HCT116 (cell line): Measurements from ENCODE around the gene POU2F3. TPM values are rescaled to one million over a fixed set of nuclear protein-coding genes. Genes with fewer than 3 reads are reported as not detected.

Source experiments
- ATAC-seq: fragments of 200-7000 bp; cut with Tn5 transposase; 2 replicates; pipeline ENCODE4 v1.9.1; 2020; ENCODE audit warnings: mild to moderate bottlenecking, moderate library complexity
- BruUV-seq: library from RNA; stranded (reverse); fragments of 400-500 nt; replicated peaks from 2 replicates; lab custom pipeline; 2021; lab: Mats Ljungman, UMichigan
- CTCF ChIA-PET: fragments of 300-600 bp; sonication (Branson Sonifier 250); formaldehyde crosslinking; loops from one replicate; lab custom pipeline; 2021; ENCODE audit warnings: antibody characterized with exemption; lab: Charles Lee
- POLR2A ChIA-PET: fragments of 300-600, 350-600 bp; sonication (Branson Sonifier 250); formaldehyde crosslinking; loops from one replicate; lab custom pipeline; 2021; ENCODE audit warnings: antibody characterized with exemption; lab: Charles Lee
- RAD21 ChIA-PET, 2 experiments: fragments of 300-600 bp; sonication (Branson Sonifier 250); formaldehyde crosslinking; loops; one replicate each; lab custom pipeline; 2023; ENCODE audit warnings: low total read pairs in 2 of 2; ENCODE audit not compliant: uncharacterized antibody in 2 of 2, unreplicated experiment in 2 of 2, low non-redundant PET in 1 of 2; lab: Charles Lee
- DNase-seq: peaks from one replicate; pipeline ENCODE4 v3.0.0-alpha.2; 2010; ENCODE audit warnings: low read depth, low spot score
- H2AFZ ChIP-seq: fragments of 200-600 bp; shearing (Covaris generic), sonication (generic); 2 replicates; pipeline ENCODE4 v1.6.1; 2017; ENCODE audit warnings: low read depth, mixed run types, mixed read lengths, antibody characterized with exemption, low read length; ENCODE audit not compliant: poor library complexity, severe bottlenecking
- H3K27ac ChIP-seq: 2 replicates; pipeline ENCODE4 v1.5.1; 2012; ENCODE audit warnings: low read depth, low read length
- H3K27me3 ChIP-seq: fragments of 200-600 bp; sonication (generic); 2 replicates; pipeline ENCODE4 v1.6.1; 2016; ENCODE audit warnings: mixed run types, low read length, mixed read lengths; ENCODE audit not compliant: insufficient read depth
- H3K36me3 ChIP-seq, 2 experiments: fragments of 200-500 bp in 1 of 2; fragments of 200-600 bp in 1 of 2; sonication (Bioruptor generic) in 1 of 2; sonication (generic) in 1 of 2; 2 replicates each; pipeline versions ENCODE4 v1.5.1 to v1.6.1; 2014 to 2016; ENCODE audit warnings: low read length in 2 of 2, inconsistent platforms in 1 of 2, mixed read lengths in 1 of 2, mixed run types in 1 of 2; ENCODE audit not compliant: insufficient read depth in 2 of 2, control insufficient read depth in 1 of 2
- H3K4me1 ChIP-seq, 2 experiments: fragments of 200-600 bp in 1 of 2; sonication (generic) in 1 of 2; 2 replicates each; pipeline versions ENCODE4 v1.5.1 to v1.6.1; 2012 to 2017; ENCODE audit warnings: low read length in 2 of 2, inconsistent platforms in 1 of 2, mild to moderate bottlenecking in 1 of 2, mixed read lengths in 1 of 2, mixed run types in 1 of 2, moderate library complexity in 1 of 2; ENCODE audit not compliant: insufficient read depth in 2 of 2, control insufficient read depth in 1 of 2
- H3K4me2 ChIP-seq: fragments of 200-600 bp; sonication (generic); 2 replicates; pipeline ENCODE4 v1.6.1; 2017; ENCODE audit warnings: mixed run types, low read length, mixed read lengths
- H3K4me3 ChIP-seq, 2 experiments: fragments of 200-600 bp in 1 of 2; sonication (generic) in 1 of 2; replicated peaks in 1 of 2; 2 replicates each; pipeline ENCODE4 v1.5.1; 2011 to 2016; ENCODE audit warnings: low read length in 2 of 2, control low read depth in 1 of 2, low read depth in 1 of 2, mild to moderate bottlenecking in 1 of 2, mixed read lengths in 1 of 2, mixed run types in 1 of 2
- H3K79me2 ChIP-seq: fragments of 200-600 bp; sonication (generic); 2 replicates; pipeline ENCODE4 v1.6.1; 2017; ENCODE audit warnings: mild to moderate bottlenecking, mixed run types, low read length, moderate library complexity, mixed read lengths; ENCODE audit not compliant: insufficient read depth
- H3K9ac ChIP-seq: fragments of 200-600 bp; sonication (generic); 2 replicates; pipeline ENCODE4 v1.6.1; 2016; ENCODE audit warnings: low read length, mixed read lengths
- H3K9me2 ChIP-seq: fragments of 200-600 bp; sonication (generic), shearing (Covaris generic); 2 replicates; pipeline ENCODE4 v1.6.1; 2017; ENCODE audit warnings: mixed run types, mild to moderate bottlenecking, moderate library complexity; ENCODE audit not compliant: insufficient read depth
- H3K9me3 ChIP-seq, 2 experiments: fragments of 200-500 bp in 1 of 2; fragments of 200-600 bp in 1 of 2; sonication (Bioruptor generic) in 1 of 2; sonication (generic) in 1 of 2; 2 replicates each; pipeline ENCODE4 v1.6.1; 2014 to 2017; ENCODE audit warnings: low read length in 2 of 2, mixed read lengths in 2 of 2, inconsistent platforms in 1 of 2, low read depth in 1 of 2, mild to moderate bottlenecking in 1 of 2, mixed run types in 1 of 2, moderate library complexity in 1 of 2; ENCODE audit not compliant: control insufficient read depth in 1 of 2, insufficient read depth in 1 of 2
- H4K20me1 ChIP-seq: fragments of 200-600 bp; sonication (generic), shearing (Covaris generic); 2 replicates; pipeline ENCODE4 v1.6.1; 2017; ENCODE audit warnings: mixed run types, mild to moderate bottlenecking, moderate library complexity; ENCODE audit not compliant: insufficient read depth
- ATF3 ChIP-seq: IDR thresholded peaks from 2 replicates; pipeline ENCODE4 v1.6.1; 2012
- CEBPB ChIP-seq: IDR thresholded peaks from 2 replicates; pipeline ENCODE4 v1.6.1; 2012; ENCODE audit warnings: low read depth
- FOSL1 ChIP-seq: IDR thresholded peaks from 2 replicates; pipeline ENCODE4 v1.6.1; 2012; ENCODE audit warnings: low read depth
- MAX ChIP-seq: IDR thresholded peaks from 2 replicates; pipeline ENCODE4 v1.6.1; 2012
- POLR2A ChIP-seq: IDR thresholded peaks from 2 replicates; pipeline ENCODE4 v1.7.0; 2011; ENCODE audit warnings: borderline replicate concordance; ENCODE audit not compliant: insufficient read depth, insufficient read length; ENCODE audit errors: extremely low read depth
- RAD21 ChIP-seq: IDR thresholded peaks from 2 replicates; pipeline ENCODE4 v1.6.1; 2012; ENCODE audit warnings: low read depth, mild to moderate bottlenecking
- SIN3A ChIP-seq: IDR thresholded peaks from 2 replicates; pipeline ENCODE4 v1.6.1; 2012; ENCODE audit warnings: low read depth
- SRF ChIP-seq: IDR thresholded peaks from 2 replicates; pipeline ENCODE4 v1.6.1; 2012; ENCODE audit warnings: low read depth
- ZFX ChIP-seq: fragments of 450-650 bp; IDR thresholded peaks from 2 replicates; pipeline ENCODE4 v1.6.1; 2017
- ZNF274 ChIP-seq: fragments of 200-500 bp; sonication (Bioruptor generic); IDR thresholded peaks from 2 replicates; pipeline ENCODE4 v1.6.1; 2014; ENCODE audit warnings: mild to moderate bottlenecking, low read depth, low read length, inconsistent platforms
- intact Hi-C: fragments of 100-400 bp; cut with micrococcal nuclease; formaldehyde crosslinking; loops from 2 replicates; pipeline ENCODE4 v1.10.0; 2022
- total RNA-seq: library from RNA; stranded (reverse); gene quantifications from one replicate; pipeline ENCODE4 v1.2.1, GENCODE V29; 2021; ENCODE audit not compliant: unreplicated experiment

POU2F3 gene
- total RNA-seq, 1 experiment from 2014 or later: 0.15 TPM

- no peak for ATAC-seq
Observed at GRCh38 chr11:120222916-120223315, 17.0 kb upstream of the POU2F3 start.

GRCh38 chr11:120223793-120224192, 16.1 kb upstream of the POU2F3 start:
- no TSS peak for BruUV-seq
- RAD21 ChIA-PET: no interaction called here
- H4K20me1 ChIP-seq: no peaks in the 10 kb centered on the region
- no peaks in the 10 kb centered on the region for H3K36me3 ChIP-seq
- intact Hi-C loops: no loop called here
- H2AFZ ChIP-seq: no peak overlapping the region
- H3K9me2 ChIP-seq: no peaks in the 10 kb centered on the region
- no peak overlapping the region for H3K4me2 ChIP-seq
- H3K9me3 ChIP-seq: no peaks in the 10 kb centered on the region
- no peaks in the 10 kb centered on the region for H3K27me3 ChIP-seq
- CTCF ChIA-PET: interaction anchor here (2.3 kb wide), 1 partner anchor 79 kb away, joined by 9 read pairs; no protein-coding TSS in a partner anchor
- POLR2A ChIA-PET: no interaction called here
- H3K9ac ChIP-seq: no peak overlapping the region
- no peak overlapping the region for H3K27ac ChIP-seq
- no peak for ATAC-seq
- H3K4me1 ChIP-seq: 0 out of 4 replicates have a peak, but pooled peaks cover 0 to 2% of the 10 kb centered on the region in 2 experiments
- no peak overlapping the region for H3K4me3 ChIP-seq
- no peak for DNase-seq
- H3K79me2 ChIP-seq: no peaks in the 10 kb centered on the region
- TF ChIP-seq POLR2A (no peak), ZNF274 (no peak), RAD21 (no peak), SRF (no peak), SIN3A (no peak), CEBPB (no peak), FOSL1 (no peak)

More at GRCh38 chr11:120222916-120223315, 17.0 kb upstream of the POU2F3 start:
- RAD21 ChIA-PET: no interaction called here
- Histone ChIP-seq H3K9ac (no peak overlapping the region), H3K4me1 (0 out of 4 replicates have a peak, but pooled peaks cover 0 to 2% of the 10 kb centered on the region in 2 experiments), H4K20me1 (no peaks in the 10 kb centered on the region), H3K79me2 (no peaks in the 10 kb centered on the region), H3K4me2 (no peak overlapping the region), H3K9me3 (no peaks in the 10 kb centered on the region), H3K27me3 (no peaks in the 10 kb centered on the region), H3K27ac (no peak overlapping the region), H3K9me2 (no peaks in the 10 kb centered on the region), H2AFZ (no peak overlapping the region), H3K4me3 (no peak overlapping the region), H3K36me3 (no peaks in the 10 kb centered on the region)
- intact Hi-C loops: no loop called here
- BruUV-seq: no TSS peak
- TF ChIP-seq MAX (no peak), ATF3 (no peak), ZFX (no peak)
- POLR2A ChIA-PET: no interaction called here
- DNase-seq: no peak
- CTCF ChIA-PET: interaction anchor here (2.3 kb wide), 1 partner anchor 80 kb away, joined by 9 read pairs; no protein-coding TSS in a partner anchor
